IMR-90 (cell line): Measurements from ENCODE around the gene DICER1.

Experiments
- CTCF ChIP-seq: conservative IDR thresholded peaks from 2 replicates; pipeline ENCODE4 v1.5.1; 2012; ENCODE audit warnings: mild to moderate bottlenecking, low read depth, low read length, improper control_type of control experiment
- RAD21 ChIP-seq: IDR thresholded peaks from 2 replicates; pipeline ENCODE4 v1.6.1; 2012; ENCODE audit warnings: low read length, improper control_type of control experiment

- no peak for TF ChIP-seq RAD21
- TF ChIP-seq CTCF: no peak
Measured at GRCh38 chr14:95196826-95197545, 39.7 kb upstream of the DICER1 start.
